CD4-positive, alpha-beta T cell treated with Interleukin-21 for 1 hour (primary cell): ENCODE data around the gene MS4A7.

Experiments used
- DNase-seq: peaks from one replicate; pipeline ENCODE4 v3.0.0-alpha.2; 2020

The MS4A7 gene

DNA sequence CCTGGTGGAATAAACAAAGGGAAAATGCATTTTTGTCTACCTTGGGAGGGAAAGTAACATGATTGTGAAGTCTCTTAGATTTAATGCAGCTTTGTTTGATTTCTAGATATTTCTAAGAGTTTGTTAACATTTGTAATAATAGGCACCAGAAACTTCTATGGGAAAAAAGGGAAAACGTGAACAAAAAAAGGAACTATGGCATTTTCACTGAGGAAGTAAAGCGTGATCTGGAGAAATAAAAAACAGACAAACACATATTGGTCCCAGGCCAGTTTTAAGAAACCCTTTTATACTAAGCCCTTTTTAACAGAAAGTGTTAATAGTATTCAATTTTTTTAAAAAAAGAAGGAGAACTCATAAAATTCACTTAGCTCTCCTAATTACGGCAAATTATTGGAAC, 6.9 kb upstream of the MS4A7 start:
- DNase-seq: no peak

DNA sequence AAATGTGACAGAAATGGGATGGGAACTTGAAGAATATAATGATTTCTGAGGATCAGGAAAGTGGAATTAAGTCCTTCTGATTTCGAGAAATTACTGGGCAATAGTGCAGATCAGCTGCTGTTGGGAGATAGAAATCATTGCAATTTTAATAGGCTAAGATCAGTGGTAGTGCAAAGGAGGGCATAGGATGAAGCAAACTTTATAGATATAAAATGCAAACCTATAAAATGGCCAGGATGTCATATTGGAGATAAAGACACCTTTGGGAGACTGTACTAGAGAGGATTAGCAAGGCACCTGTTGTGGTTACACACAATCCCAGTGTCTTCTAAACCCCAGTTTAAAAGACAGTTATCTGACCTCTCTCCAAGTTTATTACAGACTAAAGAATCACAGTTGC, 6.5 kb upstream of the MS4A7 start:
- no peak for DNase-seq

GRCh38 chr11:60372767-60373166, 5.6 kb upstream of the MS4A7 start:
- DNase-seq: no peak

DNA sequence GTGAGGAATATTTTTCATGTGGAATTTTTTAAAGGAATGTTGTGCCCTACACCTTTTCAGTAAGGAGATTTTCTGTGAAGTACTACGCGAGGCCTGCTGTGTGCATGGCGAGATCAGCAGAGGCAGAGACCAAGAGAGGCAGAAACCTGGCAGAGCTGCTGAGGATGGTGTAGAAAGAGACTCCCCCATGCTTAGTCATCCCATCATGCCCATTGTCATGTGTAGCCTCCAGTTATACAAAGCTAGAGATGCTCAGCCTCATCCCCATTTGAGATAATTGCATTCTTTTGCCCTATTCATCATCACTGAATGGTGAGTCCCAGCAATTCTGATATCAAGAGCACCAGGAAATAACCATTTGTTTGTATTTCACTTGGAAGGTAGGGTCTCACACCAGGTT, 3.0 kb upstream of the MS4A7 start:
- DNase-seq: no peak

GRCh38 chr11:60376601-60377000, 1.7 kb upstream of the MS4A7 start:
- no peak for DNase-seq

- peak; percentile 15 for DNase-seq
These were observed 763 bp upstream of the MS4A7 start for GRCh38 chr11:60377401-60378136.

- DNase-seq: peak; percentile 26
These were observed 11.1 kb downstream of the MS4A7 start for GRCh38 chr11:60389279-60389910.

GRCh38 chr11:60390419-60390818, 12.1 kb downstream of the MS4A7 start:
- no peak for DNase-seq

DNA sequence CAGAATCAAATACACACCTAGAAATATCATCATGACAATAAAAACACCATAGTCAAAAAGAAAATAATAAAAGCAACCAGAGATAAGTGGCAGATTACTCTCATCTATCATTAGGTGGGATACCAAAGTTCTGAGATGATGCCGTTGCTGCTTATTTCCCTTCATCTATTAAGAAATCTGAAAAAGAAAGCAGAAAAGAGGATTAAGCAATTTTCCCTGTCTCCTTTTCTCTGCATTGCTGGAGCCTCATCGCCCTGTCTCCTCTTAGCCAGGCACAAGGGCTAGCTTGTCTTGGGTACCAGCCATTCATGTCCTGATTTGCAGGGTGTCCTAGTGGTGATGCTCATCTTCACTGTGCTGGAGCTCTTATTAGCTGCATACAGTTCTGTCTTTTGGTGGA, 14.0 kb downstream of the MS4A7 start:
- no peak for DNase-seq

- DNase-seq: no peak
These were observed 14.7 kb downstream of the MS4A7 start for GRCh38 chr11:60393016-60393415.

DNA sequence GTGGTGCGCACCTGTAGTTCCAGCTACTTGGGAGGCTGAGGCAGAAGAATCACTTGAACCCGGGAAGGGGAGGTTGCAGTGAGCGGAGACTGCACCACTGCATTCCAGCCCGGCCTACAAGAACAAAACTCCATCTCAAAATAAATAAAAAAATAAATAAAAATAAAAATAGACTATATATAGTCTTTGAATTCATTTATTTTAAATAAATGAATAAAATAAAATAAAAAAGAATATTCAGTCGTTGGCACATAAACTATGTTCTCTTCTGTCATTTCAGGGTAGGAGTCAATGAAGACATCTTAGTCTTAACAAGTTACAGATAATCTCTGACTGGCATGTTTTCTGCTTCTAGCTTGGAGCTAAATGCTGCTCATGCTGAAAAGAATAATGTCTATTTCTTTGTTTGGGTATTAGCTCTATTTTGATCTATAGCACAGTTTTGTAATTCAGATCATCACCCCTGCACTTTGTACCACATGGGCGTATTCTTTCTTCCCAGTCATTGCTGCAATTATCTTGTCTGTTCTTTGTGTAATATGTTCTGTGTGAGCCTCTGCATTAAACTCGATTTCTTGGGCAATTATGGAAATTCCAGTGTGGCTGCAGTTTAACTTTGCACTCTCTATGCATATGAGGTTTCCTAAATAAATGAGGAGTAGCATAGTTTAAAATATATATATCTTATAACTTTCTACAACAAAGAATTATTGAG, 16.5 kb downstream of the MS4A7 start:
- DNase-seq: no peak

DNA sequence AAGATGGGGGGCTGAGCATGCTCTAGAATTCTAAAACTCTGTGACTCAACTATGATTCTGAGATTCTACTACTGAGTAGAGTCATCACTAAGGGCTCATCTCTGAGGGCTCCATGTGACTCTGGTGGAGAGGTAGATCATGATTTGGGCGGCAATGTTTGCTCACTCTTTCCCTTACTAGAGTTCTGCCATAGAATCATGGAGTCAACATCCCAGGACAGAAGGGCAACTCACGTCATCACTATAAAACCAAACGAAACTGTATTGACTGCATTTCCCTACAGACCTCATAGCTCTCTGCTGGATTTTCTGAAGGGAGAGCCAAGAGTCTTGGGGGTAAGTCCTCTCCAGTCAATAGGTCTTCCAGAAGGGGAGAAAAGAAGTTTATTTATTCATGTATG, 18.1 kb downstream of the MS4A7 start, which contains the start of gene MS4A14:
TSS of gene MS4A14 (plus strand) at position 78 of the 400 bp plus-strand sequence. CDS start at position 198, 120 bp downstream.
- no peak for DNase-seq

GRCh38 chr11:60396799-60397198, 18.5 kb downstream of the MS4A7 start:
- DNase-seq: no peak

DNA sequence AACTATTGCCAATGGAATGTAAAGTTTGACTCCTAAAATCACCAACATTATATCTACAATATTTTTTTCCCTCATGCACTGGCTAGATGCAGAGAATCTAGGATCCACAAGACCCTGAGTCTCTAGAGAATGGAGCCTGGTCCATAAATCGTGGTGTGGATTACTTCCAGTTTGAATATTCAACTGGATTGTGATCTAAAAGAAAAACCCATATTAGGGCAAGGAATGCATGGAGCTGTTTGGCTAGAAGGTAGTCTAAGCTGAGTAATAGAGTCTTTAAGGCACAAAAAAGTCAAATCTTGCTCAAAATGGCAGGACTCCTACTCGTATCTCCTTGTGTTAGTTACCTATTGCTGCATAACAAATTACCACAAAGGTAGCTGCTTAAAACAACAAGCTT, 41.7 kb downstream of the MS4A7 start:
- DNase-seq: no peak

DNA sequence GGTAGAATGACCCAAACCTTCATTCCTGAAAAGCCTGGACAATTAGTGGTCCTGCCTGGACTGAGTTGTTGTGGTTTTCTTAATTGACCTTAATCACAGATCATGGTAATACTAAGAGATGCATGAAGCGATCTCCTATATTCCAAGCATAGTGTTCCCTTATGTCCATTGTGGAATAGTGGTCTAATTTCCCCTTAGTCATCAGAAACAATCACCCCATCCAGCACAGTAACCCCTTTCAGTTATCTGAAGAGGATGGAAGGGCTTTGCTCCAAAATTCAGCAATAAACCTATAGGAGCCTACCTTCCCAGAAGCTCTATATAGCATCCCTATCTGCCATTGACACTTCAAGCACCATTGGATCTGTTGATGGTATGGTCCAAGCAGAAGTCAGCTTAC, 44.3 kb downstream of the MS4A7 start:
- DNase-seq: no peak

DNA sequence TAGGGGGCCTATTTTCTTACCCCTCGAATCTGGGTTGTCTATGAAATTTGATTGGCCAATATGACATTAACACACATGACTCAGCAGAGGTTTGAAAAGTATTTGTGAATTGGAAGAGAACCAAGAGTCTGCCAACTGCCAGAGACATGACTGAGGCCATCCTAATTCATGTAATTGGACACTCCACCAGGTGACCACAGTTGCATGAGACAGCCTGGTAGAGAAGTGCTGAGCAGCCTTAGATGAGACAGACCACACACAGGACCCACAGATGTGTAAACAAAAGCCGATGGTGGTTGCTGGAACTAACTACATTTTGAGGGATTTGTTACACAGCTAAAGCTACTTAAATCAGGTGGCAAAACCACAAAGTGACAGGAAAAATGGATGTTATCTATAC, 50.2 kb downstream of the MS4A7 start:
- DNase-seq: no peak

- no peak for DNase-seq
These were observed 50.9 kb downstream of the MS4A7 start, which contains the start of gene MS4A5 for GRCh38 chr11:60429272-60429671. TSS of gene MS4A5 (plus strand) at chr11:60429572. CDS start at chr11:60429675, 103 bp downstream.

- DNase-seq: no peak
These were observed 52.9 kb downstream of the MS4A7 start for GRCh38 chr11:60431251-60431650.

GRCh38 chr11:60433401-60433800, 55.1 kb downstream of the MS4A7 start:
- DNase-seq: no peak
